Right ventricle myocardium superior (tissue), 1 donor: ENCODE data around the gene FRMD6. TPM values are rescaled to one million over a fixed set of nuclear protein-coding genes. Genes with fewer than 3 reads are reported as not detected.

ENCODE experiments used
- ATAC-seq: fragments of 200-7000 bp; cut with Tn5 transposase; one replicate; pipeline ENCODE4 v1.9.1; 2020; ENCODE audit warnings: mild to moderate bottlenecking; ENCODE audit not compliant: poor library complexity
- DNase-seq: peaks from one replicate; pipeline ENCODE4 v3.0.0-alpha.2; 2020
- intact Hi-C: fragments of 100-400 bp; cut with DNase I; formaldehyde crosslinking; loops from one replicate; pipeline ENCODE4 v1.11.2; 2022
- total RNA-seq: library from RNA; stranded (reverse); fragmentation: NEBNext Ultra II Directional; extraction: Animal tissue kit (Norgen Biotek cat#: 25700); gene quantifications from one replicate; pipeline ENCODE4 v1.2.1, GENCODE V29; 2021
- donor health status: DM: no; HTN: yes; CAD: no; lungs with severe emphysema.

FRMD6 gene
- total RNA-seq, 1 donor from 2014 or later, result 7.4 TPM

GRCh38 chr14:51654533-51654845 lies 2.8 kb downstream of the FRMD6 start:
- intact Hi-C loops, result loop anchor here (5.0 to 10.0 kb wide), 2 partner anchors 120 to 372 kb away; no protein-coding TSS in a partner anchor
- ATAC-seq, result no peak
- DNase-seq, result no peak

- intact Hi-C loops, result loop anchor here (10.0 kb wide), 1 partner anchor 117 kb away; no protein-coding TSS in a partner anchor
- DNase-seq, result no peak
- ATAC-seq, result no peak
Measured at GRCh38 chr14:51657762-51658161, 6.1 kb downstream of the FRMD6 start.

- intact Hi-C loops, result loop anchor here (10.0 kb wide), 1 partner anchor 116 kb away; no protein-coding TSS in a partner anchor
- ATAC-seq (no peak), DNase-seq (no peak)
Measured at GRCh38 chr14:51658441-51659173, 6.9 kb downstream of the FRMD6 start.

GRCh38 chr14:51660741-51661140 lies 9.0 kb downstream of the FRMD6 start:
- ATAC-seq (peak; percentile 39), DNase-seq (no peak)
- intact Hi-C loops, result no loop called here

- DNase-seq, result no peak
- intact Hi-C loops, result no loop called here
- ATAC-seq, result no peak
Measured at GRCh38 chr14:51661504-51661903, 9.8 kb downstream of the FRMD6 start.

- ATAC-seq (no peak), DNase-seq (no peak)
- intact Hi-C loops, result no loop called here
Measured at GRCh38 chr14:51663783-51664326, 12.1 kb downstream of the FRMD6 start.

GRCh38 chr14:51666070-51666469 lies 14.4 kb downstream of the FRMD6 start:
- ATAC-seq (no peak), DNase-seq (no peak)
- intact Hi-C loops, result no loop called here

- intact Hi-C loops, result no loop called here
- ATAC-seq, result no peak
- DNase-seq, result no peak
Measured at GRCh38 chr14:51666826-51667225, 15.1 kb downstream of the FRMD6 start.

- ATAC-seq (no peak), DNase-seq (no peak)
- intact Hi-C loops, result no loop called here
Measured at GRCh38 chr14:51668870-51669269, 17.2 kb downstream of the FRMD6 start.

GRCh38 chr14:51674294-51675002 lies 22.7 kb downstream of the FRMD6 start:
- DNase-seq, result no peak
- ATAC-seq, result no peak
- intact Hi-C loops, result no loop called here

GRCh38 chr14:51676549-51676948 lies 24.8 kb downstream of the FRMD6 start:
- intact Hi-C loops, result no loop called here
- no peak for DNase-seq

GRCh38 chr14:51677266-51677665 lies 25.6 kb downstream of the FRMD6 start:
- ATAC-seq (peak; percentile 73), DNase-seq (no peak)
- intact Hi-C loops, result no loop called here

More at GRCh38 chr14:51676549-51676948, 24.8 kb downstream of the FRMD6 start:
- ATAC-seq, result no peak

GRCh38 chr14:51677738-51678137 lies 26.0 kb downstream of the FRMD6 start:
- intact Hi-C loops, result no loop called here
- ATAC-seq (no peak), DNase-seq (no peak)

GRCh38 chr14:51680031-51680430 lies 28.3 kb downstream of the FRMD6 start:
- ATAC-seq (no peak), DNase-seq (no peak)
- intact Hi-C loops, result no loop called here

- no peak for ATAC-seq
Measured at GRCh38 chr14:51681411-51681810, 29.7 kb downstream of the FRMD6 start.

GRCh38 chr14:51682411-51682810 lies 30.7 kb downstream of the FRMD6 start:
- ATAC-seq, result no peak
- DNase-seq, result no peak
- intact Hi-C loops, result no loop called here

More at GRCh38 chr14:51681411-51681810, 29.7 kb downstream of the FRMD6 start:
- no peak for DNase-seq
- intact Hi-C loops, result no loop called here

GRCh38 chr14:51684760-51685159 lies 33.0 kb downstream of the FRMD6 start:
- intact Hi-C loops, result no loop called here
- ATAC-seq (no peak), DNase-seq (no peak)

- ATAC-seq (no peak), DNase-seq (no peak)
- intact Hi-C loops, result no loop called here
Measured at GRCh38 chr14:51691176-51691575, 39.5 kb downstream of the FRMD6 start.

GRCh38 chr14:51692646-51693045 lies 40.9 kb downstream of the FRMD6 start:
- no peak for DNase-seq
- no peak for ATAC-seq
- intact Hi-C loops, result no loop called here

GRCh38 chr14:51697848-51698247 lies 46.1 kb downstream of the FRMD6 start:
- no peak for ATAC-seq
- intact Hi-C loops, result no loop called here
- DNase-seq, result no peak
